Mononuclear cell (primary cell): ENCODE measurements around the gene CRIP2. TPM values are rescaled to one million over a fixed set of nuclear protein-coding genes. Genes with fewer than 3 reads are reported as not detected.

Experiments used
- H3K27me3 ChIP-seq: 2 replicates; pipeline ENCODE4 v1.6.0; 2011; ENCODE audit warnings: low read length, control low read depth; ENCODE audit not compliant: insufficient read depth
- H3K4me1 ChIP-seq: 2 replicates; pipeline ENCODE4 v1.5.1; 2011; ENCODE audit warnings: mild to moderate bottlenecking, low read length, control low read depth; ENCODE audit not compliant: insufficient read depth
- H3K4me3 ChIP-seq: 2 replicates; pipeline ENCODE4 v1.5.1; 2011; ENCODE audit warnings: mild to moderate bottlenecking, low read length, moderate library complexity
- H3K9me3 ChIP-seq: 2 replicates; pipeline ENCODE4 v1.5.1; 2011; ENCODE audit warnings: low read depth, mild to moderate bottlenecking, control low read depth, low read length
- total RNA-seq: library from RNA; depleted of rRNA; stranded (reverse); fragments of >200 nt; gene quantifications from one replicate; pipeline ENCODE4 v1.2.3, GENCODE V29; 2012

CRIP2 gene
- total RNA-seq, 1 donor: 10.8 TPM

- H3K4me3 ChIP-seq: no peak overlapping the region
- peaks cover 26% of the 10 kb centered on the region for H3K4me1 ChIP-seq
- no peaks in the 10 kb centered on the region for H3K9me3 ChIP-seq
- H3K27me3 ChIP-seq: peaks cover 27% of the 10 kb centered on the region
Observed at GRCh38 chr14:105526776-105527380, 52.3 kb downstream of the CRIP2 start.

GRCh38 chr14:105527381-105527825 lies 52.8 kb downstream of the CRIP2 start:
- H3K27me3 ChIP-seq: peaks cover 27% of the 10 kb centered on the region
- H3K9me3 ChIP-seq: no peaks in the 10 kb centered on the region
- H3K4me1 ChIP-seq: peaks cover 31% of the 10 kb centered on the region
- H3K4me3 ChIP-seq: no peak overlapping the region

- Histone ChIP-seq H3K27me3 (peaks cover 27% of the 10 kb centered on the region), H3K4me1 (peaks cover 37% of the 10 kb centered on the region), H3K4me3 (peak overlapping the region; percentile 28), H3K9me3 (no peaks in the 10 kb centered on the region)
Observed at GRCh38 chr14:105527826-105528585, 53.4 kb downstream of the CRIP2 start.

- peaks cover 38% of the 10 kb centered on the region for H3K4me1 ChIP-seq
- no peaks in the 10 kb centered on the region for H3K9me3 ChIP-seq
- H3K4me3 ChIP-seq: no peak overlapping the region
- H3K27me3 ChIP-seq: peaks cover 27% of the 10 kb centered on the region
Observed at GRCh38 chr14:105528586-105529318, 54.1 kb downstream of the CRIP2 start.

GRCh38 chr14:105529319-105529568 lies 54.6 kb downstream of the CRIP2 start:
- peaks cover 38% of the 10 kb centered on the region for H3K4me1 ChIP-seq
- H3K27me3 ChIP-seq: peaks cover 24% of the 10 kb centered on the region
- no peak overlapping the region for H3K4me3 ChIP-seq
- H3K9me3 ChIP-seq: no peaks in the 10 kb centered on the region

Other genes starting within 250 kb of the CRIP2 start
- gene BTBD6, start 226.3 kb upstream of the CRIP2 start, total RNA-seq: 25.4 TPM
- gene BRF1, start 173.8 kb upstream of the CRIP2 start, total RNA-seq: 39.7 TPM
- 27.0 TPM for gene PACS2, start 160.1 kb upstream of the CRIP2 start, total RNA-seq
- 0.10 TPM for gene TEX22, start 76.3 kb upstream of the CRIP2 start, total RNA-seq
- gene MTA1, start 55.0 kb upstream of the CRIP2 start, total RNA-seq: 33.9 TPM
- 88.2 TPM for gene CRIP1, start 12.1 kb downstream of the CRIP2 start, total RNA-seq
- gene TEDC1, start 16.4 kb downstream of the CRIP2 start, total RNA-seq: 19.9 TPM
- gene TMEM121, start 51.8 kb downstream of the CRIP2 start, total RNA-seq: 1.5 TPM